Activated naive CD4-positive, alpha-beta T cell treated with Interleukin-2 at 50 U/mL for 16 hours (primary cell): ENCODE data around the gene SLC4A5.
"Not testable (repeated sequence)": the region's sequence is repeated elsewhere in the genome, so short reads cannot be mapped to it uniquely, and the experiment has no call there.

Source experiments
- DNase-seq: peaks from one replicate; pipeline ENCODE4 v3.0.0-alpha.2; 2020

The SLC4A5 gene

DNA sequence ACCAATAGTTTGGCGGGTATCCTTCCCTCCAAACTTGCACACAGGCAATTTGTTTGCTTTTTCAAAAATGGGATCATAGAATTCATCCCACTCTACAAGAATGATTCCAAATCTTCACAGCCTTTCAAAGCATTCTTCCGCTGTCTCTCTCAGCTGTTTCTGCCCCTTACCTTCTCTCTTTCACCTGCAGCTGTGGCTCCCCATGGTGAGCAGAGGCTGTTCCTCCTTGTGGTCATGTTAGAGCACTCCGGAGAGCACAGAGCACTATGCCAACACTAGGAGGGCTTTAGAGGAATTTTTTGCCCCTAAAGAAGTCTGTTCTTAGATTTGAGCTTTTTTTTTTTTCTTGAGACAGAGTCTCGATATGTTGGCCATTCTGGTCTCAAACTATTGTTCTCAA lies 114.4 kb downstream of the SLC4A5 start:
- no peak for DNase-seq

- no peak for DNase-seq
These were observed 115.6 kb downstream of the SLC4A5 start for GRCh38 chr2:74227646-74228045.

- no peak for DNase-seq
These were observed 116.5 kb downstream of the SLC4A5 start for GRCh38 chr2:74226648-74227213.

- no peak for DNase-seq
These were observed 117.3 kb downstream of the SLC4A5 start for GRCh38 chr2:74225698-74226459.

DNA sequence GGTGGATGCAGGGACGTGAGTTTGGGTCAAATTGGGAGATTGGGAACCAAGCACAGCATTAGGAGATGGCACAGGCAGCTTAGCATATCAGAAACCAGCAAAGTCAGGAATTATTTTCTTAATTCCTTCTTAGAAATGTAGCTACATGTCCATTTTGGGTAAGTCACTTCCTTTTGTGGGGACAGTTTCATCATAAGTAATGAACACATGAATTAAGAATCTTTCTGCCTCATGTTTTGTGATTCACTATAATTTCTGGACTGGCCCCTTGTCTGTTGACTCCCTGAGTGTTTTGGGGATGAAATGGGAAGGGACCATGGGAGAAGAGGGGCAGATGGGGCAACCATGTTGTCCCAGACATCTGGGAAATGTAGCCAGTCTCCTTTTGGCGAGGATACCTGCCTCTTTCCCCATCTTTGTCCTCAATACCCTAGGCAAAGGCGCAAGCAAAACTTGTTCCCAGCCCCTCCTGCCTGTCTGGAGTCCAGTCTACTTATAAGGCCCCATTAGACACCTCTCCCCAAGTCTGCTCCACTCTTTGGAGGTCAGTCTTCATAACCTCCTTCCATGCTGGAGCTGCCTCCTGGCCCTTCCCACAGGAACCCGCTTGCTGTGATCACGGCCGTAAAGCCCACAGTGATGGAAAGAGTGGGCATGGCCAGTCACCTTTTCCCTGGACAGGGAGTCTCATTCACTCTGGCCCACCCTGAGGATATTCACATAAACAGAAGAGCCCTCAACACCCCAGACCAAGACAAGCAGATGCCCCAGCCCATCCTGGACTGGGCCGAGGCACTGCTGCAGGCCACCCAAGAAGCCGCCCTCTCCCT lies 119.1 kb downstream of the SLC4A5 start:
- no peak for DNase-seq

DNA sequence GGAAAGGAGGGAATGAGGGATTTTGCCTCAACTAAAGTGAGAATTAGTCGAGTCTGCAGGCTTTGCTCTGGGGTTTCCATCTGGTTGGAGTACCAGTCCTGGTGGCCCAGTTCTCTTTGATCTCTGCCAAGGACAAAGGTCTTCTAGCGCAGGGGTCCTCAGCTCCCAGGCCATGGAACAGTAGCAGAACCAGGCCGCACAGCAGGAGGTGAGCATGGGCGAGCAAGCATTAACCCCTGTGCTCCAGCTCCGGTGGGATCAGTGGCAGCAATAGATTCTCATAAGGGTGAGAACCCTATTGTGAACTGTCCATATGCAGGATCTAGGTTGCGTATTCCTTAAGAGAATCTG lies 120.9 kb downstream of the SLC4A5 start:
- no peak for DNase-seq

GRCh38 chr2:74221604-74222299 lies 121.5 kb downstream of the SLC4A5 start:
- no peak for DNase-seq

DNA sequence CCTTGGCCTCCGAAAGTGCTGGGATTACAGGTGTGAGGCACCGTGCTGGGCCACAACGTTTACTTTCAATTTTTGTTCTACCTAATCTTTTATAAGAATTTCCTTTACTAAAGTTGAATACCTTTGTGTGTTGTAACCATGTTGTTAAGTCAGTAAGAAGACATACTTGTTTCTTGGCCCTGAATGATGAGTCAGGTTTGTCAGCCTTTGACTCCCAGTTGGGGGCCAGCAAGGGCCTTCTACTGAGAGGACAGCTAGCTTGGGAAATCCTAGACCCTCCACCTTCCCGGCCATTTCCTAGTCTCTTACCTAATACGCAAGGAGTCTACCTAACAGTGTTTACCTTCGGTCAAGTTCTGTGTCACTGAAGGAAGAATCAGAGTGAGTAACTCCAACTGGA lies 122.1 kb downstream of the SLC4A5 start:
- no peak for DNase-seq

DNA sequence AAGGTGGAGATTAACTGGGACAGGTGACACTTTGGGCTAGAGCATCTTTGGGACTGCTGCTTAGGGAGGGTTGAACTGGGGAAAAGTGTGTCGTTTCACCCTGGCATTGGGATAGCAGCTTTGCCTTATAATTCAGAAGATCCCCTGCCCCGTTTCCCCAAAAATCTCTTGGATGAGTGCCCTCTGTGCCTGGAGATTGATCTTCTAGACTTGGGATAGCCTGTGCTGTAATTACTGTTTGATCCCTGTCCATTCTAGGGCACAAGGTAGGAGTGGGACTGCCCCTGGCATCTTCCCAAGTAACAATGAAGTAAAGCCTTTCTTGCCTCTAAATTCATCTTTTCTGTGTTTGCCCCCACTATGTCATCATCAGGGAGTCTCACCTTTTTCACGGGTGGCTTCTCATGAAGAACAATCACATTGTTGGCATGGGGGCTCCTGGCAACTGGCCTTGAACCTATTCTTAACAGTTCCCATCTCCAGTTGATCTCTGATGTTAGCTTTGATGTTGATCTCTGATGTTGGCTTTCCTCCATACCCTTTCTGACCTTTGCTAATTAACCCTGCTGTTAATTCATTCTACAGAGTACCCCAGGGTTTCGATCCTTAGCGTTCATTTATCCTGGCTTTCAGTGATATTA lies 123.2 kb downstream of the SLC4A5 start:
- DNase-seq: no peak

DNA sequence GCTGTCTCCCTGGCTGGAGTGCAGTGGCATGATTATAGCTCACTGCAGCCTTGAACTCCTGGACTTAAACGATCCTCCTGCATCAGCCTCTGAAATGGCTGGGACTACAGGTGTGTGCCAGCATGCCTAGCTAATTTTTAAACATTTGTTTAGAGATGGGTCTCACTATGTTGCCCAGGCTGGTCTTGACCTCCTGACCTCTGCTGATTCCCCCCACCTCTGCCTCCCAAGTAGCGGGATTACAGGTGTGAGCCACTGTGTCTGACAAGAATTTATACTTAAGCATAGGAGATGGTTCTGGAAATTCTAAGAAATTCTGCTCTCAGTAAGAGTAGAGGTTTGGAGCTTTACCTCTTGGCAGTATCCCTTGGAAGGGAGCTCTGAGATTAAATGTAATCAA lies 126.6 kb downstream of the SLC4A5 start:
- no peak for DNase-seq

DNA sequence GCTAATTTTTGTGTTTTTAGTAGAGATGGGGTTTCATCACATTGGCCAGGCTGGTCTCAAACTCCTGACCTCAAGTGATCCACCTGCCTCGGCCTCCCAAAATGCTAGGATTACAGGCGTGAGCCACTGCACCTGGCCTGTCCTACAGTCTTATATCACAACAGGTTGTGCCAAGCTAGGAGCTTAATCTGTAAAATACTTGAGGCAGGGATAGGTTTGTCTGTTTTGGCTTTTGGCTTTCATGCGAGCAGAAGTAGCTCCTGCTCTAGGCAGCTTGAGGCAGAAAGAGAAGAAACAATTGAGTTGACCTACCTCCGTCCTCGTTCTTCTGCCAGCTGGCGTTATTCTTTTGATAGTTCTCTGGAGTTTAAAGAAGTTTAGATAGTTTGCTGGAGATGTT lies 127.4 kb downstream of the SLC4A5 start:
- DNase-seq: not testable (repeated sequence)

- DNase-seq: no peak
These were observed 130.4 kb downstream of the SLC4A5 start for GRCh38 chr2:74212702-74213410.

GRCh38 chr2:74206180-74206688 lies 137.0 kb downstream of the SLC4A5 start:
- peak; percentile 35 for DNase-seq

GRCh38 chr2:74205596-74205995 lies 137.6 kb downstream of the SLC4A5 start:
- DNase-seq: no peak

DNA sequence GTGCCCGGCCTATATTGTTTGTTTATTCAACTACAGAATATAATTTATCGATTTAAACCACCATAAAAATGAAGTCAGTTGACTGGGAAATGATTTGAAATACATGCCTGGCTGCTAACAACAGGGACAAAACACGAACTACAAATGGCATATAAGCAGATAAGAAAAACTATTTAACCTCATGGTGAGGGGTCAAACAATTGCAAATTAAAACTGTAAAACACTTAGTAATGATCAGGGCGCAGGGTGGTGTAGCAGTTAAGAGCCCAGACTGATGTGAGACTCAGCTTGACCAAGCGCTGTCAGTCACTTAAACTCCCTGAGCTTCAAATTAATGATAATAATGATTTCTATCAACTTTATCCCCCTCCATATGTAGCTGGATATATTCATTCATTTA lies 138.1 kb downstream of the SLC4A5 start:
- no peak for DNase-seq

GRCh38 chr2:74204436-74204835 lies 138.8 kb downstream of the SLC4A5 start:
- DNase-seq: no peak

- DNase-seq: no peak
These were observed 141.6 kb downstream of the SLC4A5 start for GRCh38 chr2:74201596-74201995.

- no peak for DNase-seq
These were observed 142.0 kb downstream of the SLC4A5 start for GRCh38 chr2:74201196-74201595.

- peak; percentile 49 for DNase-seq
These were observed 143.3 kb downstream of the SLC4A5 start for GRCh38 chr2:74199871-74200305.

DNA sequence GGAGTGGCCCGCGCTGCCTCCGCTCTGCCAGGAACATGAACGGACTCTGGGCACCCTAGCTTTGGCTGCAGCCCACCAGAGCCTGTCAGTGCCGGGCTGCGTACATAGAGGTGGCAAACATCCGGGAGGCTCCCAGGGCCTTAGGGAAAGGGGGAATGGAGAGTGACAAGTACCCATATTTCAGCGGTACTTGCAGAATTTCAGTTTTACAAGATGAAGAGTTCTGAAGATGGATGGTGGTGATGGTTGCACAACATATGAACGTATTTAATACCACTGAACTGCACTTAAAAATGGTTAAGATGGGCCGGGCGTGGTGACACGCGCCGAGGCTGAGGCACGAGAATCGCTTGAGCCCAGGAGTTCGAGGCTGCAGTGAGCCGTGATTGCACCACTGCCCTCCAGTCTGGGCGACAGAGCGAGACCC lies 143.9 kb downstream of the SLC4A5 start:
- no peak for DNase-seq

- peak; percentile 93 for DNase-seq
These were observed 144.5 kb downstream of the SLC4A5 start, which contains the start of gene MTHFD2 for GRCh38 chr2:74198461-74199274. Gene MTHFD2, plus strand, starts transcription at chr2:74198615. Its CDS starts 27 bp downstream, at chr2:74198642.
